ENCODE measurements around the gene ZNF248.

- TF ChIP-seq ZNF8 (CRISPR knock-in tag; IDR thresholded peaks at IDR 0.05) (no peak), CREB5 (CRISPR knock-in tag; IDR thresholded peaks at IDR 0.05; ENCODE audit: low read depth) (no peak), ESRRG (CRISPR knock-in tag; IDR thresholded peaks at IDR 0.05) (no peak), ARNTL (CRISPR knock-in tag; IDR thresholded peaks at IDR 0.05; ENCODE audit: borderline replicate concordance, low read depth) (no peak), SNAI2 (CRISPR knock-in tag; IDR thresholded peaks at IDR 0.05) (no peak), TCF4 (CRISPR knock-in tag; IDR thresholded peaks at IDR 0.05; ENCODE audit: borderline replicate concordance) (no peak), ZFP30 (CRISPR knock-in tag; IDR thresholded peaks at IDR 0.05) (no peak), TOX (CRISPR knock-in tag; IDR thresholded peaks at IDR 0.05; ENCODE audit: borderline replicate concordance) (no peak), ZNF565 (CRISPR knock-in tag; conservative IDR thresholded peaks at IDR 0.05; ENCODE audit: low read depth) (no peak), RARB (CRISPR knock-in tag; IDR thresholded peaks at IDR 0.05) (no peak), ZC3H10 (CRISPR knock-in tag; IDR thresholded peaks at IDR 0.05) (no peak)
- TF ChIP-seq, protein P1, sequence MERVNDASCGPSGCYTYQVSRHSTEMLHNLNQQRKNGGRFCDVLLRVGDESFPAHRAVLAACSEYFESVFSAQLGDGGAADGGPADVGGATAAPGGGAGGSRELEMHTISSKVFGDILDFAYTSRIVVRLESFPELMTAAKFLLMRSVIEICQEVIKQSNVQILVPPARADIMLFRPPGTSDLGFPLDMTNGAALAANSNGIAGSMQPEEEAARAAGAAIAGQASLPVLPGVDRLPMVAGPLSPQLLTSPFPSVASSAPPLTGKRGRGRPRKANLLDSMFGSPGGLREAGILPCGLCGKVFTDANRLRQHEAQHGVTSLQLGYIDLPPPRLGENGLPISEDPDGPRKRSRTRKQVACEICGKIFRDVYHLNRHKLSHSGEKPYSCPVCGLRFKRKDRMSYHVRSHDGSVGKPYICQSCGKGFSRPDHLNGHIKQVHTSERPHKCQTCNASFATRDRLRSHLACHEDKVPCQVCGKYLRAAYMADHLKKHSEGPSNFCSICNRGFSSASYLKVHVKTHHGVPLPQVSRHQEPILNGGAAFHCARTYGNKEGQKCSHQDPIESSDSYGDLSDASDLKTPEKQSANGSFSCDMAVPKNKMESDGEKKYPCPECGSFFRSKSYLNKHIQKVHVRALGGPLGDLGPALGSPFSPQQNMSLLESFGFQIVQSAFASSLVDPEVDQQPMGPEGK (CRISPR knock-in tag; IDR thresholded peaks at IDR 0.05; ENCODE audit: borderline replicate concordance): no peak
Observed at GRCh38 chr10:37754538-37755323, 102.7 kb downstream of the ZNF248 start.
